ENCODE results near the gene FSTL4. TPM values are rescaled to one million over a fixed set of nuclear protein-coding genes. Genes with fewer than 3 reads are reported as not detected.

FSTL4 gene
- polyA plus RNA-seq, 1 donor (not counting 4 experiments of a cell fraction or from before 2014, with no cell fraction given): 1.7 TPM

DNA sequence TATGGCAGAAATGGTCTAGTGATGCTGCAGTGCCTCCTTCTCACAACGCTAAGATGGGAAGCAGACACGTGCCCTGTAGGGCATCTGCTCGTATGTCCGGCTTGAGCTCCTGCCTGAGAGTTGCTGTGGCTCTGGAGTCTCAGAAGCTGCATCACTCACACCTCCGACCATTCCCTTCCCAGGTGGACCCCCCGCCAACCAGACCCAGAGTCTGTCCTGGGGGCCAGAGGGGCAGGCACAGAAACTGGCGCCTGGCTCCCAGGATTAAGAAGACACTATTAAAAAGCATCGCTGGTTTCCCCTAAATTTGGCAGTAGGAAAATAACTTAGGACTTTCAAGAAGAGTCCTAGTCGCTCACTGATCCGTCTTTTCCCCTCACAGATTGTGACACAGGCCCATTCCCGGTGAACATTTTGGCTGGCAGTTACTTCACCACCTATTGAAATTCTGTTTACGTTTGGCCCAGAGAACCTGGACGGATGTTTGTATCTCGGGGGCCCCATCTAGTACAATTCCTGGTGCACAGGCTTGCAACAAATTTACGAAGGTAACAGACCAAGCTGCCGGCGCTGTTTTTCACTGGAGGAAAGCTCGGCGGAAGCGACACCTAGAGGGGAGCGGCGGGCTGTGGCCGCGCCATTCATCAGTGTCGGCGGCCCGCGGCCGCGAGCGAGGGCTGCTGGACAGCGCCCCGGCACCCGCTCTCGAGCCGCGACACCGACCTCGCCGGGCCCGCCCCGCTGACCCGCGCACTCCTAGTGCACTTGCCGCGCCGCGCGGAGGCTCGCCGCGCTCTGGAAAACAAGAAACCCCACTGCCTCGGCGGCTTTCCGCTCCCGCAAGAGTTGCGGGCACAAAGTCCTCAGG, 1.6 kb downstream of the FSTL4 start:
- Histone ChIP-seq H3K4me2 (ENCODE audit: control insufficient read depth, extremely low read depth, insufficient read depth, low read depth, low read length) (peak overlapping the region; percentile 57), H3K36me3 (ENCODE audit: control insufficient read depth in 2 of 2, extremely low read depth in 1 of 2, insufficient read depth in 2 of 2, low read length in 2 of 2) (no peaks in the 10 kb centered on the region), H3K27me3 (ENCODE audit: control insufficient read depth, extremely low read depth, insufficient read depth, low read length) (peaks cover 65% of the 10 kb centered on the region), H3K4me1 (ENCODE audit: control insufficient read depth, extremely low read depth, insufficient read depth, low read length) (peaks cover 3% of the 10 kb centered on the region), H3K9me1 (ENCODE audit: control insufficient read depth, extremely low read depth, insufficient read depth, low read length) (no peaks in the 10 kb centered on the region), H2AFZ (ENCODE audit: control insufficient read depth, low read length) (no peak overlapping the region), H3K27ac (ENCODE audit: control insufficient read depth, insufficient read depth, low read length) (no peak overlapping the region), H3K4me3 (ENCODE audit: control insufficient read depth in 2 of 3, extremely low read depth in 1 of 3, insufficient read depth in 2 of 3, low read depth in 1 of 3, low read length in 3 of 3) (peak overlapping the region in 2 of 3 experiments; percentile 18 to 44), H3K79me2 (ENCODE audit: control insufficient read depth, insufficient read depth, low read length) (no peaks in the 10 kb centered on the region), H3K9ac (ENCODE audit: control insufficient read depth, extremely low read depth, insufficient read depth, low read length) (no peak overlapping the region), H3K9me3 (ENCODE audit: control insufficient read depth, low read depth, low read length) (no peaks in the 10 kb centered on the region), H4K20me1 (ENCODE audit: control insufficient read depth, extremely low read depth, insufficient read depth, low read length) (no peaks in the 10 kb centered on the region)
- TF ChIP-seq EZH2 (IDR thresholded peaks at IDR 0.05; ENCODE audit: low read length): no peak
- TF ChIP-seq, protein P1, sequence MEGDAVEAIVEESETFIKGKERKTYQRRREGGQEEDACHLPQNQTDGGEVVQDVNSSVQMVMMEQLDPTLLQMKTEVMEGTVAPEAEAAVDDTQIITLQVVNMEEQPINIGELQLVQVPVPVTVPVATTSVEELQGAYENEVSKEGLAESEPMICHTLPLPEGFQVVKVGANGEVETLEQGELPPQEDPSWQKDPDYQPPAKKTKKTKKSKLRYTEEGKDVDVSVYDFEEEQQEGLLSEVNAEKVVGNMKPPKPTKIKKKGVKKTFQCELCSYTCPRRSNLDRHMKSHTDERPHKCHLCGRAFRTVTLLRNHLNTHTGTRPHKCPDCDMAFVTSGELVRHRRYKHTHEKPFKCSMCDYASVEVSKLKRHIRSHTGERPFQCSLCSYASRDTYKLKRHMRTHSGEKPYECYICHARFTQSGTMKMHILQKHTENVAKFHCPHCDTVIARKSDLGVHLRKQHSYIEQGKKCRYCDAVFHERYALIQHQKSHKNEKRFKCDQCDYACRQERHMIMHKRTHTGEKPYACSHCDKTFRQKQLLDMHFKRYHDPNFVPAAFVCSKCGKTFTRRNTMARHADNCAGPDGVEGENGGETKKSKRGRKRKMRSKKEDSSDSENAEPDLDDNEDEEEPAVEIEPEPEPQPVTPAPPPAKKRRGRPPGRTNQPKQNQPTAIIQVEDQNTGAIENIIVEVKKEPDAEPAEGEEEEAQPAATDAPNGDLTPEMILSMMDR (optimal IDR thresholded peaks at IDR 0.05 in 1 of 3, IDR thresholded peaks at IDR 0.05 in 1 of 3, conservative IDR thresholded peaks at IDR 0.05 in 1 of 3; ENCODE audit: extremely low read depth in 1 of 3, insufficient read depth in 2 of 3, low read length in 3 of 3): peak; percentile 31 to 69 (median 67)
- no peak for DNase-seq (ENCODE audit: low read depth, low spot score)
- no peak for FAIRE-seq
- dilution Hi-C loops (cut with MboI; ENCODE audit: extremely low pct_ligation_motif_present, low sequenced_read_pairs): no loop called here

DNA sequence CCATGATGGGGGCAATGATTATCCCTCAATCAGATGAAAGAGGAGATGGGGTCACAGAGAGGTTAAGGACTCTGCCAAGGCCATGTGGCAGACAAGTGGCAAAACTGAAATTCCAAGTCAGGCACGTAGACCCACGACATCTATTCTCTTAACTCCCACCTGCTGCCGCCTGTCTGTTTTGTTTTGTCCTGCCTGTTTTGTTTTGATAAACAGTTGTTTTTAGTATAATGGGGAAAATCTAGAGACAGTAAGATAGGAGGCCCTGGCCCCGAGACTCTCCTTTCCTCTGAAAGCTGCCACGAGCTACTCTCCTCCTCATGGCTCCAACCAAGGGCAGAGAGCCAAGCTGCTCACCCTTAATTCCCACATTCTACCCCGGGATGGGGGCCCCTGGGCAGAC, 4.9 kb downstream of the FSTL4 start:
- Histone ChIP-seq H3K4me1 (ENCODE audit: control insufficient read depth, extremely low read depth, insufficient read depth, low read length) (peaks cover 3% of the 10 kb centered on the region), H3K4me3 (ENCODE audit: control insufficient read depth in 2 of 3, extremely low read depth in 1 of 3, insufficient read depth in 2 of 3, low read depth in 1 of 3, low read length in 3 of 3) (no peak overlapping the region), H4K20me1 (ENCODE audit: control insufficient read depth, extremely low read depth, insufficient read depth, low read length) (no peaks in the 10 kb centered on the region), H3K79me2 (ENCODE audit: control insufficient read depth, insufficient read depth, low read length) (no peaks in the 10 kb centered on the region), H3K27me3 (ENCODE audit: control insufficient read depth, extremely low read depth, insufficient read depth, low read length) (peaks cover 37% of the 10 kb centered on the region), H3K9me3 (ENCODE audit: control insufficient read depth, low read depth, low read length) (no peaks in the 10 kb centered on the region), H3K9ac (ENCODE audit: control insufficient read depth, extremely low read depth, insufficient read depth, low read length) (no peak overlapping the region), H3K36me3 (ENCODE audit: control insufficient read depth in 2 of 2, extremely low read depth in 1 of 2, insufficient read depth in 2 of 2, low read length in 2 of 2) (no peaks in the 10 kb centered on the region), H3K27ac (ENCODE audit: control insufficient read depth, insufficient read depth, low read length) (no peak overlapping the region), H3K9me1 (ENCODE audit: control insufficient read depth, extremely low read depth, insufficient read depth, low read length) (no peaks in the 10 kb centered on the region), H2AFZ (ENCODE audit: control insufficient read depth, low read length) (no peak overlapping the region), H3K4me2 (ENCODE audit: control insufficient read depth, extremely low read depth, insufficient read depth, low read depth, low read length) (no peak overlapping the region)
- no peak for DNase-seq (ENCODE audit: low read depth, low spot score)
- dilution Hi-C loops (cut with MboI; ENCODE audit: extremely low pct_ligation_motif_present, low sequenced_read_pairs): no loop called here
- FAIRE-seq: no peak
- TF ChIP-seq EZH2 (IDR thresholded peaks at IDR 0.05; ENCODE audit: low read length): no peak
- TF ChIP-seq, protein P1 (optimal IDR thresholded peaks at IDR 0.05 in 1 of 3, IDR thresholded peaks at IDR 0.05 in 1 of 3, conservative IDR thresholded peaks at IDR 0.05 in 1 of 3; ENCODE audit: extremely low read depth in 1 of 3, insufficient read depth in 2 of 3, low read length in 3 of 3): no peak

Data from keratinocyte (primary cell).